HL-60 (cell line): ENCODE results near the gene GRAMD2A.

Source experiments
- DNase-seq, 2 experiments: peaks; one replicate each; pipeline ENCODE4 v3.0.0-alpha.2; 2010 to 2020; ENCODE audit warnings: low read depth in 1 of 2, low spot score in 1 of 2
- H3K27ac ChIP-seq: fragments of 250-450 bp; sonication (Bioruptor Pico); replicated peaks from 2 replicates; pipeline ENCODE4 v1.5.1; 2020; ENCODE audit warnings: mild to moderate bottlenecking, moderate library complexity
- H3K27me3 ChIP-seq: fragments of 250-450 bp; sonication (Bioruptor Pico); 2 replicates; pipeline ENCODE4 v1.5.1; 2021; ENCODE audit warnings: mild to moderate bottlenecking, moderate library complexity; ENCODE audit not compliant: insufficient read depth, poor library complexity, severe bottlenecking
- H3K4me3 ChIP-seq: replicated peaks from 2 replicates; pipeline ENCODE4 v1.5.1; 2011; ENCODE audit warnings: mild to moderate bottlenecking, control low read depth, low read length; ENCODE audit not compliant: insufficient read depth
- CTCF ChIP-seq: IDR thresholded peaks from one replicate; pipeline ENCODE4 v1.5.1; 2011; ENCODE audit warnings: low read length, control low read depth, inconsistent platforms; ENCODE audit not compliant: insufficient read depth
- GABPA ChIP-seq: IDR thresholded peaks from 2 replicates; pipeline ENCODE4 v1.6.1; 2012; ENCODE audit warnings: low read depth
- POLR2AphosphoS5 ChIP-seq: IDR thresholded peaks from 2 replicates; pipeline ENCODE4 v1.6.1; 2012; ENCODE audit warnings: low read depth
- REST ChIP-seq: IDR thresholded peaks from 2 replicates; pipeline ENCODE4 v1.6.1; 2012; ENCODE audit warnings: low read depth; ENCODE audit not compliant: insufficient replicate concordance
- SPI1 ChIP-seq: IDR thresholded peaks from 2 replicates; pipeline ENCODE4 v1.6.1; 2012; ENCODE audit warnings: low read depth, mild to moderate bottlenecking, borderline replicate concordance

GRAMD2A gene

GRCh38 chr15:72175186-72176044, 22.2 kb downstream of the GRAMD2A start:
- no peaks in the 10 kb centered on the region for H3K27me3 ChIP-seq
- no peak overlapping the region for H3K27ac ChIP-seq
- TF ChIP-seq SPI1 (no peak), REST (no peak), CTCF (no peak), GABPA (no peak), POLR2AphosphoS5 (no peak)
- no peak overlapping the region for H3K4me3 ChIP-seq
- no peak for DNase-seq

- Histone ChIP-seq H3K27ac (no peak overlapping the region), H3K4me3 (no peak overlapping the region), H3K27me3 (no peaks in the 10 kb centered on the region)
- DNase-seq = no peak
- TF ChIP-seq POLR2AphosphoS5 (no peak), CTCF (no peak), SPI1 (no peak), GABPA (no peak), REST (no peak)
Observed at GRCh38 chr15:72174551-72175165, 22.9 kb downstream of the GRAMD2A start.

- TF ChIP-seq GABPA = no peak
- no peak for TF ChIP-seq SPI1
- no peak for TF ChIP-seq REST
- TF ChIP-seq CTCF = no peak
- no peak for TF ChIP-seq POLR2AphosphoS5
- Histone ChIP-seq H3K4me3 (no peak overlapping the region), H3K27ac (no peak overlapping the region), H3K27me3 (no peaks in the 10 kb centered on the region)
- no peak for DNase-seq
Observed at GRCh38 chr15:72173864-72174550, 23.6 kb downstream of the GRAMD2A start.
